Activated CD4-positive, alpha-beta T cell treated with anti-CD3 and anti-CD28 coated beads for 1 hour (primary cell): ENCODE results near the gene CHAD.
"Not testable (repeated sequence)": the region's sequence is repeated elsewhere in the genome, so short reads cannot be mapped to it uniquely, and the experiment has no call there.

ENCODE experiments used
- DNase-seq: peaks from one replicate; pipeline ENCODE4 v3.0.0-alpha.2; 2020

Gene CHAD

GRCh38 chr17:50452630-50453300, 15.9 kb downstream of the CHAD start:
- no peak for DNase-seq

- DNase-seq = no peak
Measured at GRCh38 chr17:50451943-50452629, 16.6 kb downstream of the CHAD start.

GRCh38 chr17:50448643-50449042, 20.0 kb downstream of the CHAD start:
- DNase-seq = no peak

- no peak for DNase-seq
Measured at GRCh38 chr17:50447870-50448595, 20.6 kb downstream of the CHAD start.

GRCh38 chr17:50445730-50446325, 22.9 kb downstream of the CHAD start:
- DNase-seq = no peak

GRCh38 chr17:50444841-50445715, 23.6 kb downstream of the CHAD start:
- DNase-seq = no peak

- DNase-seq = no peak
Measured at GRCh38 chr17:50443505-50443974, 25.1 kb downstream of the CHAD start.

- DNase-seq = no peak
Measured at GRCh38 chr17:50440838-50441829, 27.5 kb downstream of the CHAD start.

- DNase-seq = no peak
Measured at GRCh38 chr17:50440172-50440837, 28.4 kb downstream of the CHAD start.

GRCh38 chr17:50439008-50439407, 29.7 kb downstream of the CHAD start:
- DNase-seq = no peak

GRCh38 chr17:50437409-50437808, 31.3 kb downstream of the CHAD start:
- DNase-seq = no peak

GRCh38 chr17:50432125-50432762, 36.4 kb downstream of the CHAD start:
- no peak for DNase-seq

- no peak for DNase-seq
Measured at GRCh38 chr17:50430821-50431618, 37.7 kb downstream of the CHAD start.

GRCh38 chr17:50429793-50430192, 38.9 kb downstream of the CHAD start:
- DNase-seq = no peak

GRCh38 chr17:50428831-50429424, 39.8 kb downstream of the CHAD start:
- DNase-seq = no peak

- DNase-seq = not testable (repeated sequence)
Measured at GRCh38 chr17:50428126-50428525, 40.6 kb downstream of the CHAD start.

GRCh38 chr17:50426814-50427787, 41.6 kb downstream of the CHAD start:
- DNase-seq = no peak

GRCh38 chr17:50426472-50426782, 42.3 kb downstream of the CHAD start:
- no peak for DNase-seq
